Caco-2 (cell line): Measurements from ENCODE around the gene INSYN2B. TPM values are rescaled to one million over a fixed set of nuclear protein-coding genes. Genes with fewer than 3 reads are reported as not detected.

ENCODE experiments used
- BruUV-seq: library from RNA; stranded (reverse); fragments of 400-500 nt; replicated peaks from 2 replicates; lab custom pipeline; 2021; lab: Mats Ljungman, UMichigan
- CTCF ChIA-PET: fragments of 300-600 bp; sonication (Branson Sonifier 250); formaldehyde crosslinking; loops from one replicate; lab custom pipeline; 2022; ENCODE audit warnings: antibody characterized with exemption; lab: Charles Lee
- POLR2A ChIA-PET: fragments of 300-600 bp; sonication (Branson Sonifier 250); formaldehyde crosslinking; loops from one replicate; lab custom pipeline; 2022; ENCODE audit warnings: antibody characterized with exemption; lab: Charles Lee
- DNase-seq, 2 experiments: peaks; one replicate each; pipeline versions ENCODE4 v3.0.0 to v3.0.0-alpha.2; 2020 to 2022
- H3K27me3 ChIP-seq: replicated peaks from 2 replicates; pipeline ENCODE4 v1.6.0; 2011; ENCODE audit warnings: low read length; ENCODE audit not compliant: control insufficient read depth, insufficient read depth
- H3K36me3 ChIP-seq: 2 replicates; pipeline ENCODE4 v1.5.1; 2011; ENCODE audit warnings: low read length; ENCODE audit not compliant: control insufficient read depth, insufficient read depth
- H3K4me1 ChIP-seq: fragments of 250-450 bp; sonication (Bioruptor Pico); 2 replicates; pipeline ENCODE4 v1.5.1; 2020; ENCODE audit warnings: mild to moderate bottlenecking
- H3K4me3 ChIP-seq: 2 replicates; pipeline ENCODE4 v1.5.1; 2011; ENCODE audit warnings: low read depth, mild to moderate bottlenecking, control low read depth, low read length
- H3K9me3 ChIP-seq: fragments of 250-450 bp; sonication (Bioruptor Pico); 2 replicates; pipeline ENCODE4 v1.5.1; 2020; ENCODE audit warnings: mild to moderate bottlenecking, moderate library complexity
- H3K27ac Mint-ChIP-seq: one replicate; pipeline ENCODE4 v1.8.0; 2022; ENCODE audit warnings: mixed read lengths; ENCODE audit not compliant: unreplicated experiment
- H3K27me3 Mint-ChIP-seq: one replicate; pipeline ENCODE4 v1.8.0; 2022; ENCODE audit warnings: mixed read lengths; ENCODE audit not compliant: insufficient read depth, unreplicated experiment
- H3K36me3 Mint-ChIP-seq: one replicate; pipeline ENCODE4 v1.8.0; 2022; ENCODE audit warnings: mild to moderate bottlenecking, mixed read lengths; ENCODE audit not compliant: insufficient read depth, unreplicated experiment
- H3K4me1 Mint-ChIP-seq: one replicate; pipeline ENCODE4 v1.8.0; 2022; ENCODE audit warnings: low read depth, mixed read lengths; ENCODE audit not compliant: unreplicated experiment
- H3K4me3 Mint-ChIP-seq: one replicate; pipeline ENCODE4 v1.8.0; 2022; ENCODE audit warnings: mild to moderate bottlenecking, moderate library complexity, mixed read lengths; ENCODE audit not compliant: unreplicated experiment
- H3K9me3 Mint-ChIP-seq: one replicate; pipeline ENCODE4 v1.8.0; 2022; ENCODE audit warnings: mixed read lengths; ENCODE audit not compliant: unreplicated experiment
- CTCF ChIP-seq, 2 experiments: fragments of 200-600 bp in 1 of 2; IDR thresholded peaks; 1 replicate in 1 of 2; 2 replicates in 1 of 2; pipeline versions ENCODE4 v1.5.1 to v1.8.0; 2011 to 2022; ENCODE audit warnings: antibody characterized with exemption in 1 of 2, control low read depth in 1 of 2, inconsistent platforms in 1 of 2, low read depth in 1 of 2, low read length in 1 of 2, mild to moderate bottlenecking in 1 of 2, moderate library complexity in 1 of 2; ENCODE audit not compliant: insufficient read depth in 1 of 2, severe bottlenecking in 1 of 2, unreplicated experiment in 1 of 2
- intact Hi-C: fragments of 100-400 bp; cut with micrococcal nuclease; formaldehyde crosslinking; loops from one replicate; pipeline ENCODE4 v1.10.0; 2022; ENCODE audit not compliant: unreplicated experiment
- total RNA-seq: library from RNA; stranded (reverse); gene quantifications from 2 replicates; pipeline ENCODE4 v1.2.3, GENCODE V29; 2022

INSYN2B gene
- total RNA-seq, 1 experiment from 2014 or later: not detected

GRCh38 chr5:169997798-169998197 lies 17.5 kb upstream of the INSYN2B start:
- Histone ChIP-seq H3K36me3 (no peaks in the 10 kb centered on the region), H3K4me1 (no peaks in the 10 kb centered on the region), H3K4me3 (no peak overlapping the region), H3K9me3 (no peaks in the 10 kb centered on the region), H3K27me3 (no peaks in the 10 kb centered on the region; the same call in 1 of the 2 replicates)
- Mint-ChIP-seq H3K4me1 (no peaks in the 10 kb centered on the region), H3K9me3 (no peaks in the 10 kb centered on the region), H3K4me3 (no peak overlapping the region), H3K27ac (no peak overlapping the region), H3K36me3 (no peaks in the 10 kb centered on the region), H3K27me3 (peaks cover 24% of the 10 kb centered on the region)
- intact Hi-C loops: no loop called here
- DNase-seq: no peak
- CTCF ChIA-PET: no interaction called here
- POLR2A ChIA-PET: no interaction called here
- no TSS peak for BruUV-seq
- no peak for TF ChIP-seq CTCF (IDR thresholded peaks at IDR 0.05; ENCODE audit: insufficient read depth in 1 of 2, low read depth in 1 of 2, low read length in 1 of 2, severe bottlenecking in 1 of 2, unreplicated experiment in 1 of 2)

GRCh38 chr5:169993485-169993790 lies 13.1 kb upstream of the INSYN2B start:
- intact Hi-C loops: no loop called here
- ChIA-PET CTCF (no interaction called here), POLR2A (no interaction called here)

GRCh38 chr5:169992789-169993484 lies 12.6 kb upstream of the INSYN2B start:
- Histone ChIP-seq H3K9me3 (no peaks in the 10 kb centered on the region), H3K27me3 (no peaks in the 10 kb centered on the region; the same call in 1 of the 2 replicates), H3K36me3 (no peaks in the 10 kb centered on the region), H3K4me1 (no peaks in the 10 kb centered on the region), H3K4me3 (no peak overlapping the region)
- POLR2A ChIA-PET: no interaction called here
- no peaks in the 10 kb centered on the region for H3K4me1 Mint-ChIP-seq
- CTCF ChIA-PET: no interaction called here
- H3K4me3 Mint-ChIP-seq: no peak overlapping the region
- H3K27me3 Mint-ChIP-seq: peaks cover 23% of the 10 kb centered on the region
- no TSS peak for BruUV-seq
- TF ChIP-seq CTCF (IDR thresholded peaks at IDR 0.05; ENCODE audit: insufficient read depth in 1 of 2, low read depth in 1 of 2, low read length in 1 of 2, severe bottlenecking in 1 of 2, unreplicated experiment in 1 of 2): no peak
- intact Hi-C loops: no loop called here
- H3K27ac Mint-ChIP-seq: no peak overlapping the region
- DNase-seq: no peak
- H3K9me3 Mint-ChIP-seq: no peaks in the 10 kb centered on the region
- H3K36me3 Mint-ChIP-seq: no peaks in the 10 kb centered on the region

More at GRCh38 chr5:169993485-169993790, 13.1 kb upstream of the INSYN2B start:
- H3K36me3 Mint-ChIP-seq: no peaks in the 10 kb centered on the region
- no peaks in the 10 kb centered on the region for H3K9me3 Mint-ChIP-seq
- no peaks in the 10 kb centered on the region for H3K4me1 Mint-ChIP-seq
- BruUV-seq: no TSS peak
- H3K27me3 ChIP-seq: no peaks in the 10 kb centered on the region; the same call in 1 of the 2 replicates
- no peaks in the 10 kb centered on the region for H3K36me3 ChIP-seq
- peaks cover 24% of the 10 kb centered on the region for H3K27me3 Mint-ChIP-seq
- no peak for DNase-seq
- H3K4me3 ChIP-seq: no peak overlapping the region
- H3K4me1 ChIP-seq: no peaks in the 10 kb centered on the region
- no peak overlapping the region for H3K27ac Mint-ChIP-seq
- no peak overlapping the region for H3K4me3 Mint-ChIP-seq
- TF ChIP-seq CTCF (IDR thresholded peaks at IDR 0.05; ENCODE audit: insufficient read depth in 1 of 2, low read depth in 1 of 2, low read length in 1 of 2, severe bottlenecking in 1 of 2, unreplicated experiment in 1 of 2): no peak
- no peaks in the 10 kb centered on the region for H3K9me3 ChIP-seq
